UCSD-AML1 (cell line): ENCODE results near the gene ANO10.
"Not testable (repeated sequence)": the region's sequence is repeated elsewhere in the genome, so short reads cannot be mapped to it uniquely, and the experiment has no call there.

Experiments
- DNase-seq: peaks from one replicate; lab custom pipeline; 2025; ENCODE audit not compliant: unreplicated experiment; lab: John Stamatoyannopoulos, UW

ANO10 gene

DNA sequence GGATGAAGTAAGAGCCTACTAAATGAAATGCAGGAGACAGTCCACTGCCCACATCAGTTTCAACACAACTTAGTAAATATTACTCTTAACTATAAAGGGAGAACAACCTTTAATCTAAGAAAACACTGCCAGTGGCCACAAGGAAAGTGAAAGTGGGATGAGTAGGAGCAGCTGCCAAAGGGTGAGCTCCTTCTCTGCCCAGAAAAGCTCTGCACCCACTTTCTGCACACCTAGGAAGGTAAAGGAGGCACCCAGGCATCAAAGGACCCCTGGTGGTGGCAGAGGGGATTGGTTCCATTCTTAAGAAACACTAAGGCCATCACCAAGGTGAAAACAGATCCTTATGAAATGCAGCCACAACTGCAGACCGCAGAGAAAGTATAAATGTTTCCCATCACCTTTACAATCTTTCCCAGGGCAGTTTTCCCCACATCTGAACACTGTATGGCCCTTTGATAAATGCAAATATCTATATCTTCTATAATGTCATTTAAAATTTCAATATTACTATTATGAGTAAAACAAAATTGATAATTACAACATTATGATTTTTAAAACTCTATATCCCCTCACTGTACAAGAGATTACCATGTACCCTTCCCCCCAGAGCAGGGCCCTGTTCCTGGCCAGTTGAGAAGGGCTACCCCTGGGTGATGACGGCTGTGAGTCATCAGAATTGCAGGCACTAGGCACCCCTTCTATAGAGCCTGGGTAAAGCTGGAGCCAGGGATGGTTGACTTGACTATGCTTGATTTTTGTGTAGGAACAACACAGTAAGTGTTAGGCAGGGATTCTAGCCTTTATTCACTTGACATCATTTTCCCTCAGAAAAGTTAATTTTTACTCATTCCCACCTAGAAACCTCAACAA lies 243.5 kb downstream of the ANO10 start:
- DNase-seq: no peak

GRCh38 chr3:43373560-43373928 lies 248.3 kb downstream of the ANO10 start:
- no peak for DNase-seq

- no peak for DNase-seq
These were observed 248.8 kb downstream of the ANO10 start for GRCh38 chr3:43372809-43373559.

DNA sequence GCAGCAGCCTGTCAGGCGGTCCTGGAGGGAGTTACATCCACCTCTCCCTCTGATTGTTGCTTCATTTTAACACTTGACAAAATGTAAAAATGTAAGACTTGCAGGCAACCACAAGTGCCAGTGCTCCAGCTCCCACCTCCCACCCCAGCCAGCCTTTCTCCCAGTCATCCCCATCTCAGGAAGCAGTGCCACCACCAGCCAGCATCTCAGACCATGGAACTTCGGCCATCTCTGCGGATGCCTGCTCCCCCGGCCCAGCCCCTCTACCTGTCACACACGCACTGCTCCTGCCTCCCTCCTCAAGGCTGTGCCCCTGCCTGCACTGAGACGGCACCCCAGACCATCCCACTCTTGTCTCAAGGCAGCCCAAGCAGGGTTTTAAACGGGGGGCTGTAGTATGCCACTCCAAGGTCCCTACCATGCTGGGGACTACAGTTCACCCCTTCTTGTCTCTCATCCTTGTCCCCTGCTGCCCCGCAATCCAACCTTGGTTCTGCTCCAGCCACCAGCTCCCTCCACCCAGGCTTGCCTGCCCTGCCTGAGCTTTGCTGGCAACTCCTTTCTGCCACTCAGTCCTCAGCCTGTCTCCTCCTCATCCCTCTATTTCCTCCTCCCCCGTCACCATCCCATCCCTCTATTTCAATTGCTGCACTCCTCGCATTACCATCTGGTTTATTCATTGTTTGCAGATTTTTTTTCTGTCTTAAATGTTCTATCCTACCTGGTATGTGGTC lies 249.6 kb downstream of the ANO10 start:
- no peak for DNase-seq

- DNase-seq: no peak
These were observed 250.3 kb downstream of the ANO10 start for GRCh38 chr3:43371494-43371893.

DNA sequence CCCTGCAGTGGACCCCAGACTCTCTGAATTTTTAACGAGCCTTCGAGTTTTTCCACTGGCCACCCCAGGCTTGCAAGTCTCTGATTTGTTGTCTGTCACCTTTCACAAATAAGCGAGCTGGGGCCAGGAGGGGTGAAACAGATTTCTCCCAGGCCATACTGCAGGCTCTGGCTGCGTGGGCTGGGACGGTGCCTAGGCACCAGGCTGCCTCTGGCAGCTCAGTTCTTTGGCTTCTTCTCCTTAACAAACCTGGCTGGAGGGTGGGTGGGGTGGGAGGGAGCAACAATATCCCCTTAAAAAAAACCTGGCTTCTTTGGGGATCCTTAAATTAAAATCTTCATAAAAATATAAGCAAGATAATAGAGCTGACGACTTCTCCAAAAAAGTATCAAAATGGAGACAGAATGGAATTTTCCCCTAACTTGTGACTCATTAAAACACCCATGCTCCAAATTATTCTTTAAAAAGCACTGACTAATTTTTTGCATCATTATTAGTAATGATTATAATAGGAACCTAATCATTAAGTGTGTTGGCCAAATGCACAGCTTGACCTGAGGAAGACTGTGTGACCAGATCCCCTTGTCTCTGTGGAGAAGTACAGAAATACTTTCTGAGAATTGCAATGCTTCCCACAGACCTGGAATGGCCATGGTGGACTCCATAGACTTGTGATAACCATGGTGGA lies 251.4 kb downstream of the ANO10 start:
- no peak for DNase-seq

DNA sequence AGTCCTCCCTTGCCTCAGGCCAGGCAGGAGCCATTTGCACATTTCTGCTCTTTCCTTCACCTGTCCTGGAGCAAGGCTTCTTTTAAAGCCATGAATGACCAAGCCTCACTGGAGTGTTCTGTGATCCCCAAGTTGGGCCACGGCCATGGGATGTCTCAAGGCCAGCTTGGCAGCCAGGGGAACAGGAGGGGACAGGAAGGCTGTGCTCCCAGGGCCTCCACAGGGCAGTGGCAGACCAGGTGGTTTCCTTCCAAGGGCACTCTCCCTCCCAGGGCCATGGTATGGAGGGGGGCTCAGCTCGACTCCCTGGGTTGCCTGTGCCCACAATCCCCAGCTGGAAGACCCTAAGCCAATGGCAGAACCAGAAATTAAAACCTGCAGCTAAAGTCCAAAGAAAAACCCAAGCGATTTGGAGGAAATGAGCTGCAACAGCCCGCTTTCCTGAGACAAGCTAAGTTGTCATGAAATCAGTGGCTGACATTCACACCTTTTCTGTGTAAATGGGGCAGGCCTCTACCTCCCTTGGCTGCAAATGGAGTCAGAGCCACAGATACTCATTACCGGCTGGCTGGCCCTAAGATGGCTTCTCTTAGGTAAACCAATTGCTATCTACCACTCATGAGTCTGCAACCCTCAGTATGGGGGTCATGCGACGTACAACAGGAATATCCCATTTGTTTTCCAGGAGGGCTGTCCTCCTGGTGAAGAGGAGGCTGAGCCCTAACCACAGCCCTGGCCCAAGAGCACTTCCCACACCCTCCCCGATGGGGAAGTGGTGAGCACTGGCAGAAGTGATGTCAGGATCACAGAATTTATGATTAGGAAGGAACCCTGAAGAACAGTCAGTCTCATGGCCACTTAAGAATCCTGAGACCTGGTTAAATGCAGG lies 252.2 kb downstream of the ANO10 start:
- DNase-seq: peak; percentile 69

DNA sequence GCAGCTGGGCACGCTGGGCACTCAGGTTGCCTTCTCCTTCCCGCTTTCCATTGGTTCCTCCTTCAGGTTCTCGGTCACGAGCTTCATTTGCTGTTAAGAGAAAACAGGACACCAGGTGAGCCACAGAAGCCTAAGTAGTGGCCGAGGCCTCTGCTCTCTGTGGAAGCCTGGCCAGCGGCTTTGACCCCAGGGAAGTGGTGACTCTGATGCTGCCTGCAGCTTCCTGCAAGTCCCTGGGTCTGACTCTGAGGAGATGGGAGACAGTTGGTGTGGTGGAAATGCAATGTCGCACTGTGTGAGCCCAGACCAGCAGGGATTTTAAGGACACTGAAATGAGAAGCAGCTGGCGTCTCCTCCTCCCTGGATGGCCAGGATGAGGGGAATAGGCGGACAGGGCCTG lies 254.9 kb downstream of the ANO10 start:
- DNase-seq: no peak

DNA sequence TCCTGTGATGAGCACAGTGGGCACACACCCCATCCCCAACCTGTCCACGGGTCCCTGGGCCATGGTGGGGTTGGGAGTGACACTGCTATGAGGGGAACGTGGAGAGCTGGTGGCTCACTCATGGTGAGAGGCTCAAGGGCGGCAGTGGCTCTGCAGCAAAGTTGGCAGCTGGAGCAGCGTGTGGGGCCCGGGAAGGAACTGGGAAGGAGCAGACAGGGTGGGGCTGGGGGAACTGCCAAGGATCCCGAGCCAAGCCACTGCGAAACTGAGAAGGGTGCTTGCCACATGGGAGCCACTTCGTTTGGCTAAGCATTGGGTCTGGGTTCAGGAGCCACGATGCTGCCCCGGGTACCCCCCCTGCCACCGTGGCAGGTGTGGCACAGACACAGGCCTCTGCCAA lies 255.3 kb downstream of the ANO10 start:
- no peak for DNase-seq

DNA sequence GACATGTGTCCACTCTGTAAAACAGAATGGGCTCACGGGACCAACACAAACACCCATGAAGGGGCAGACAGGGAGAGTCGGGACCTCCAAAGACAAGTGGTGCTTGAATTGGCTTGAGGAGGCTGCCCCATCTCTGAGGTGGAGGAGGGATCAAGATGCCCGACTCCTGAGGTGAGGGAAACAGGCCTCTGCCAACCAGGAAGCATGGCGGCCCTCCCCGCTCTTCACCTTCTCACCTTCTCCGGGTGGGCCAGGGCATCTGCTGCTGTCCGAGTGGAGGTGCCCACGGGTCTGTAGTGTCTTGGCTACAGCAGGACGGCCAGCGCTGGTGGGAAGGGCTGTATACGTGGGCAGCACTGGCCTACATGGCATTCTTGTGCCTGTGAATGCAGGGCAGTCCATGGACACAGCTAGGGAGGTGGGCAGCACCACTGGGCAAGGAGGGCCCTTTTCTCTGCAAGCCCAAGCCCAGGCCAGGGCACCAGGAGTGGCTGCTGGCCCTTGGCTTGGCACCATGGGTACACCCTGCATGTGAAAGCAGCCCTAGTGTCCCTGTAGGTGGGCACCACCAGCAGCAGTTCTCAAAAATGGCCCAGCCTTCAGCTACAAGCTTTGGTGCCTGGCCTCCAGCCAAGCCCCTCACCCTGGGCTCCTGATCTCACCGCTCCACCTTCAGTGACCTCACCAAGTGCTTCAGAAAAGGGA lies 256.1 kb downstream of the ANO10 start:
- no peak for DNase-seq

GRCh38 chr3:43364926-43365325 lies 256.9 kb downstream of the ANO10 start:
- DNase-seq: no peak

DNA sequence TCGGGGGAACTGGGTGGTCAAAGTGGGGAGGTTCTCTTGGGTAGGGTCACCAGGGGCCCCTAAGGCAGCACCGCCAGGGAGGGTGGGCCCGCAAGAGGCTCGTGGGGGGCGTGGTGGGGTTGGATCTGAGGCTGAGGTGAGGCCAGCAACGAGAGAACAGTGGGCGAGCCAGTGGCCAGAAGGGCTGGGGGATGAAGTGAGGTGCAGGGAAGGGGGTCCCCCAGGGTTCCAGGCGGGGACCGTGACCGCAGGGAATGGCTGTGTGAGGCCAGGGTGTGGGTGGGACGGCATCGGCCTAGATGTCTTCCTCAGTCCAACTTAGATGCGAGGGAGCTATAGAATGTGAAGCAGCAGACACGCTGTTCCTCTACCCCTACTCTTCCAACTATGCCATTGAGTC lies 257.3 kb downstream of the ANO10 start:
- DNase-seq: no peak

- DNase-seq: no peak
These were observed 258.1 kb downstream of the ANO10 start for GRCh38 chr3:43363621-43364266.

- DNase-seq: no peak
These were observed 258.9 kb downstream of the ANO10 start for GRCh38 chr3:43362961-43363360.

DNA sequence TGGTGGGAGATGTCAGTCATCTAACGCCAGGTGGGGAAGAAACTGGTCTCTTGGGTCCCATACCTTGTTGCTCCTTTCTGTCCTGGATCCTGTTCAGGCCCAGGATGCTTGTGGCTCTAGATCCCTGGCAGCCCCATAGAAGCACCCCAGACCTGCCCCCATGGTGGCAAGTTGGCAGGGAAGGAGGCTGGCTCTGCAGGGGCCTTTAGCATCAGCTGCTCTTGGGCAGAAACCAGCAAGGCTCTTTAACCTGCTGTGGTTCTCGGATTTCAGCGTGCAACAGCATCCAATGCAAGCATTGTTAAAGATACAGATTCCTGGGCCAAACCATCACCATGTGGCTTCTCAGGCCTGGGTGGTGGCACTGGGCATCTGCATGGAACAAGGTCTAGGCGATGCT lies 259.6 kb downstream of the ANO10 start:
- no peak for DNase-seq

DNA sequence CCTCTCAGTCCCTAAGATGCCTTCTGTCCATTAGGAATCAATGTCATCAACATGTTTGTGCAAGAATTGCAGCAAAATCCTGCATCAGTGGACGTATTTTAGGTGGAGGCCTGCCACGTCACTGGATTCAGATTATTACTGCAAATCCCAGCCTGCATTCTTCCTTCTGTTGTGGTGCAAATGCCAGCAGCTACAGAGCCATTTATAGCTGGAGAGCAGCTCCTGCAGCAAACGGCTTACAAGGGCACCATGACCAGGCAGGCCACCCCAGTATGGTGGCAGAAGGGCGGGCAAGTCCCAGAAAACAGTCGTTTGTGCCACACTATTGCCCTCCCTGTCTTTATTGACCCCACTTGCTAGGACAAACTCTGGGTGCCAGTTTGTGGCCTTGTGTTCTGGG lies 260.7 kb downstream of the ANO10 start:
- no peak for DNase-seq

- DNase-seq: not testable (repeated sequence)
These were observed 265.8 kb downstream of the ANO10 start for GRCh38 chr3:43356033-43356432.

- DNase-seq: no peak
These were observed 267.7 kb downstream of the ANO10 start for GRCh38 chr3:43353923-43354670.
